NT2/D1 (cell line): Measurements from ENCODE around the gene A2ML1.

Experiments used
- SUZ12 ChIP-seq: IDR thresholded peaks from 2 replicates; pipeline ENCODE4 v1.6.1; 2011; ENCODE audit not compliant: insufficient read length, insufficient read depth; ENCODE audit errors: extremely low read depth
- YY1 ChIP-seq: IDR thresholded peaks from 2 replicates; pipeline ENCODE4 v1.6.1; 2011; ENCODE audit not compliant: insufficient read length, insufficient read depth
- ZNF274 ChIP-seq: IDR thresholded peaks from 2 replicates; pipeline ENCODE4 v1.6.1; 2011; ENCODE audit warnings: mild to moderate bottlenecking, low read depth, low read length

GRCh38 chr12:8840938-8841633 lies 18.7 kb downstream of the A2ML1 start:
- no peak for TF ChIP-seq YY1
- no peak for TF ChIP-seq SUZ12
- no peak for TF ChIP-seq ZNF274
